Measurements from ENCODE around the gene MRPS30.

The MRPS30 gene

GRCh38 chr5:44828719-44829118, 20.0 kb downstream of the MRPS30 start:
- Histone ChIP-seq H3K4me1 (no peaks in the 10 kb centered on the region), H3K27ac (no peak overlapping the region), H3K27me3 (no peaks in the 10 kb centered on the region), H3K36me3 (no peaks in the 10 kb centered on the region), H3K9me3 (no peaks in the 10 kb centered on the region), H3K4me3 (no peak overlapping the region)
- intact Hi-C loops (cut with DNase I; ENCODE audit: low total_unique reads), result no loop called here
- no peak for TF ChIP-seq CTCF (IDR thresholded peaks at IDR 0.05)
- no peak for DNase-seq

- no peaks in the 10 kb centered on the region for H3K27me3 ChIP-seq
- no peaks in the 10 kb centered on the region for H3K4me1 ChIP-seq
- H3K27ac ChIP-seq, result no peak overlapping the region
- intact Hi-C loops (cut with DNase I; ENCODE audit: low total_unique reads), result no loop called here
- H3K9me3 ChIP-seq, result no peaks in the 10 kb centered on the region
- no peaks in the 10 kb centered on the region for H3K36me3 ChIP-seq
- TF ChIP-seq CTCF (IDR thresholded peaks at IDR 0.05), result no peak
- H3K4me3 ChIP-seq, result no peak overlapping the region
- no peak for DNase-seq
Measured at GRCh38 chr5:44830951-44831350, 22.2 kb downstream of the MRPS30 start.

GRCh38 chr5:44833249-44833648, 24.5 kb downstream of the MRPS30 start:
- H3K4me3 ChIP-seq, result no peak overlapping the region
- no peaks in the 10 kb centered on the region for H3K9me3 ChIP-seq
- TF ChIP-seq CTCF (IDR thresholded peaks at IDR 0.05), result no peak
- H3K4me1 ChIP-seq, result no peaks in the 10 kb centered on the region
- intact Hi-C loops (cut with DNase I; ENCODE audit: low total_unique reads), result no loop called here
- H3K36me3 ChIP-seq, result no peaks in the 10 kb centered on the region
- H3K27me3 ChIP-seq, result no peaks in the 10 kb centered on the region
- no peak overlapping the region for H3K27ac ChIP-seq
- DNase-seq, result no peak

- TF ChIP-seq CTCF (IDR thresholded peaks at IDR 0.05), result no peak
- DNase-seq, result no peak
- intact Hi-C loops (cut with DNase I; ENCODE audit: low total_unique reads), result no loop called here
- no peaks in the 10 kb centered on the region for H3K4me1 ChIP-seq
- no peaks in the 10 kb centered on the region for H3K27me3 ChIP-seq
- H3K27ac ChIP-seq, result no peak overlapping the region
- no peak overlapping the region for H3K4me3 ChIP-seq
- H3K36me3 ChIP-seq, result no peaks in the 10 kb centered on the region
- no peaks in the 10 kb centered on the region for H3K9me3 ChIP-seq
Measured at GRCh38 chr5:44835693-44836092, 26.9 kb downstream of the MRPS30 start.

GRCh38 chr5:44839018-44839681, 30.4 kb downstream of the MRPS30 start:
- no peak for DNase-seq
- Histone ChIP-seq H3K27ac (no peak overlapping the region), H3K9me3 (no peaks in the 10 kb centered on the region), H3K4me3 (no peak overlapping the region), H3K27me3 (no peaks in the 10 kb centered on the region), H3K4me1 (no peaks in the 10 kb centered on the region), H3K36me3 (no peaks in the 10 kb centered on the region)
- TF ChIP-seq CTCF (IDR thresholded peaks at IDR 0.05), result no peak
- intact Hi-C loops (cut with DNase I; ENCODE audit: low total_unique reads), result no loop called here

Measured in tibial artery (tissue), 4 donors.